ENCODE data around the gene PREB. TPM values are rescaled to one million over a fixed set of nuclear protein-coding genes. Genes with fewer than 3 reads are reported as not detected.

Gene PREB
- total RNA-seq, 1 donor from 2014 or later = 48.9 TPM

DNA sequence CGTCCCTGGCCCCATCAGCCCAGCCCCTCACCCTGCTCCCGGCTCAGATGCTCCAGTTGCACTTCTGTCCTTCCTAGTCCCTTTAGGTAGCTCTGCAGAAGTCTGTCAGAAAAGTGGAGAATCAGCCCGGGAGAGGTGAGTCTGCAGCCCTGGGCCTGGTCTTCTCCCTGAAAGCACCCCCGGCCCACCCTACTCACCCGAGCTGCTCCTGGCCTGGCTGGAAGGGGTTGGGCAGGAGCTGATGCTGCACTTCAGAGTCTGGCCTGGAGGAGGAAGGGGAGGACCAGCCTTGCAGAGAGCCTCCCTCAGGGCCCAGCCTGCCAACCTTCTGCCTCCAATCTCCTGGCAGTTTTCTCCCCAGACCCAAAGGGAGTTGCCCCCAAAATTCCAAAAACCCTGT is 32.1 kb downstream of the PREB start:
- H3K36me3 ChIP-seq (ENCODE audit: insufficient read depth, low read length) = no peaks in the 10 kb centered on the region
- H3K4me2 ChIP-seq (ENCODE audit: low read length) = no peak overlapping the region
- H3K4me3 ChIP-seq (ENCODE audit: insufficient read depth, low read depth, low read length) = no peak overlapping the region
- no peak overlapping the region for H3K27ac ChIP-seq (ENCODE audit: low read depth, low read length)
- DNase-seq (ENCODE audit: low read depth) (no peak), FAIRE-seq (no peak)
- no peaks in the 10 kb centered on the region for H3K79me2 ChIP-seq (ENCODE audit: insufficient read depth, low read length)
- no peaks in the 10 kb centered on the region for H3K9me3 Mint-ChIP-seq (ENCODE audit: unreplicated experiment)
- no peaks in the 10 kb centered on the region for H3K4me1 ChIP-seq (ENCODE audit: insufficient read depth, low read length)
- no peak overlapping the region for H2AFZ ChIP-seq (ENCODE audit: low read depth, low read length)
- no peak overlapping the region for H3K9ac ChIP-seq (ENCODE audit: low read length)
- H3K4me1 Mint-ChIP-seq (ENCODE audit: low read depth, unreplicated experiment) = no peaks in the 10 kb centered on the region
- no peak overlapping the region for H3K27ac Mint-ChIP-seq (ENCODE audit: unreplicated experiment)
- peaks cover 10% of the 10 kb centered on the region for H3K27me3 ChIP-seq (ENCODE audit: insufficient read depth, low read length)
- no peaks in the 10 kb centered on the region for H3K9me3 ChIP-seq (ENCODE audit: insufficient read depth, low read depth, low read length)
- H3K4me3 Mint-ChIP-seq (ENCODE audit: unreplicated experiment) = no peak overlapping the region
- H3K27me3 Mint-ChIP-seq (ENCODE audit: low read depth, unreplicated experiment) = peaks cover 30% of the 10 kb centered on the region
- H3K36me3 Mint-ChIP-seq (ENCODE audit: low read depth, unreplicated experiment) = peaks cover 2% of the 10 kb centered on the region
- TF ChIP-seq EZH2 (IDR thresholded peaks at IDR 0.05; ENCODE audit: insufficient read depth, low read length) = no peak
- TF ChIP-seq, protein P1, sequence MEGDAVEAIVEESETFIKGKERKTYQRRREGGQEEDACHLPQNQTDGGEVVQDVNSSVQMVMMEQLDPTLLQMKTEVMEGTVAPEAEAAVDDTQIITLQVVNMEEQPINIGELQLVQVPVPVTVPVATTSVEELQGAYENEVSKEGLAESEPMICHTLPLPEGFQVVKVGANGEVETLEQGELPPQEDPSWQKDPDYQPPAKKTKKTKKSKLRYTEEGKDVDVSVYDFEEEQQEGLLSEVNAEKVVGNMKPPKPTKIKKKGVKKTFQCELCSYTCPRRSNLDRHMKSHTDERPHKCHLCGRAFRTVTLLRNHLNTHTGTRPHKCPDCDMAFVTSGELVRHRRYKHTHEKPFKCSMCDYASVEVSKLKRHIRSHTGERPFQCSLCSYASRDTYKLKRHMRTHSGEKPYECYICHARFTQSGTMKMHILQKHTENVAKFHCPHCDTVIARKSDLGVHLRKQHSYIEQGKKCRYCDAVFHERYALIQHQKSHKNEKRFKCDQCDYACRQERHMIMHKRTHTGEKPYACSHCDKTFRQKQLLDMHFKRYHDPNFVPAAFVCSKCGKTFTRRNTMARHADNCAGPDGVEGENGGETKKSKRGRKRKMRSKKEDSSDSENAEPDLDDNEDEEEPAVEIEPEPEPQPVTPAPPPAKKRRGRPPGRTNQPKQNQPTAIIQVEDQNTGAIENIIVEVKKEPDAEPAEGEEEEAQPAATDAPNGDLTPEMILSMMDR (IDR thresholded peaks at IDR 0.05; ENCODE audit: insufficient read depth, low read depth, low read length) = no peak
- H4K20me1 ChIP-seq (ENCODE audit: insufficient read depth, low read length) = no peaks in the 10 kb centered on the region

DNA sequence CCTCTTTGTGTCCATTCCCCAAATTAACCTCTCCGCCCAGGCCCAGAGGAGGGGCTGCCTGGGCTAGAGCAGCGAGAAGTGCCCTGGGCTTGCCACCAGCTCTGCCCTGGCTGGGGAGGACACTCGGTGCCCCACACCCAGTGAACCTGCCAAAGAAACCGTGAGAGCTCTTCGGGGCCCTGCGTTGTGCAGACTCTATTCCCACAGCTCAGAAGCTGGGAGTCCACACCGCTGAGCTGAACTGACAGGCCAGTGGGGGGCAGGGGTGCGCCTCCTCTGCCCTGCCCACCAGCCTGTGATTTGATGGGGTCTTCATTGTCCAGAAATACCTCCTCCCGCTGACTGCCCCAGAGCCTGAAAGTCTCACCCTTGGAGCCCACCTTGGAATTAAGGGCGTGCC is 34.4 kb downstream of the PREB start:
- Histone ChIP-seq H3K36me3 (ENCODE audit: insufficient read depth, low read length) (no peaks in the 10 kb centered on the region), H3K9ac (ENCODE audit: low read length) (no peak overlapping the region), H4K20me1 (ENCODE audit: insufficient read depth, low read length) (no peaks in the 10 kb centered on the region), H3K9me3 (ENCODE audit: insufficient read depth, low read depth, low read length) (no peaks in the 10 kb centered on the region), H3K4me1 (ENCODE audit: insufficient read depth, low read length) (no peaks in the 10 kb centered on the region), H3K4me3 (ENCODE audit: insufficient read depth, low read depth, low read length) (no peak overlapping the region), H3K27ac (ENCODE audit: low read depth, low read length) (no peak overlapping the region), H3K4me2 (ENCODE audit: low read length) (no peak overlapping the region), H2AFZ (ENCODE audit: low read depth, low read length) (no peak overlapping the region), H3K79me2 (ENCODE audit: insufficient read depth, low read length) (no peaks in the 10 kb centered on the region), H3K27me3 (ENCODE audit: insufficient read depth, low read length) (peaks cover 8% of the 10 kb centered on the region)
- Mint-ChIP-seq H3K9me3 (ENCODE audit: unreplicated experiment) (no peaks in the 10 kb centered on the region), H3K36me3 (ENCODE audit: low read depth, unreplicated experiment) (peaks cover 2% of the 10 kb centered on the region), H3K4me3 (ENCODE audit: unreplicated experiment) (no peak overlapping the region), H3K4me1 (ENCODE audit: low read depth, unreplicated experiment) (no peaks in the 10 kb centered on the region), H3K27me3 (ENCODE audit: low read depth, unreplicated experiment) (peaks cover 19% of the 10 kb centered on the region), H3K27ac (ENCODE audit: unreplicated experiment) (peak overlapping the region; percentile 34)
- no peak for DNase-seq (ENCODE audit: low read depth)
- FAIRE-seq = no peak
- TF ChIP-seq EZH2 (IDR thresholded peaks at IDR 0.05; ENCODE audit: insufficient read depth, low read length) = no peak
- TF ChIP-seq, protein P1 (IDR thresholded peaks at IDR 0.05; ENCODE audit: insufficient read depth, low read depth, low read length) = no peak

DNA sequence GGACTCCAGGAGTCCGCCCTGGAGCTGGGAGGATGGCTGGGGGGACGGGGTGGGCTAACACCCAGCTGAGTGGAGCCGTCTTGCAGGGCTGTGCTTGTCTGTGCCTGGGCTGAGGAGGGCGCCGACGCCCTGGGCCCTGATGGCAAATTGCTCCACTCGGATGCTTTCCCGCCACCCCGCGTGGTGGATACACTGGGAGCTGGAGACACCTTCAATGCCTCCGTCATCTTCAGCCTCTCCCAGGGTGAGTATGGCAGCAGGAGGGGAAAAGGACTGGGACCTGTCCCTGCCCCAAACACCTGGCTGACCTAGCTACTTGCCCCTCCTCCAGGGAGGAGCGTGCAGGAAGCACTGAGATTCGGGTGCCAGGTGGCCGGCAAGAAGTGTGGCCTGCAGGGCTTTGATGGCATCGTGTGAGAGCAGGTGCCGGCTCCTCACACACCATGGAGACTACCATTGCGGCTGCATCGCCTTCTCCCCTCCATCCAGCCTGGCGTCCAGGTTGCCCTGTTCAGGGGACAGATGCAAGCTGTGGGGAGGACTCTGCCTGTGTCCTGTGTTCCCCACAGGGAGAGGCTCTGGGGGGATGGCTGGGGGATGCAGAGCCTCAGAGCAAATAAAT is 35.0 kb downstream of the PREB start:
- Histone ChIP-seq H3K4me3 (ENCODE audit: insufficient read depth, low read depth, low read length) (no peak overlapping the region), H3K27ac (ENCODE audit: low read depth, low read length) (no peak overlapping the region), H3K79me2 (ENCODE audit: insufficient read depth, low read length) (no peaks in the 10 kb centered on the region), H2AFZ (ENCODE audit: low read depth, low read length) (no peak overlapping the region), H3K9me3 (ENCODE audit: insufficient read depth, low read depth, low read length) (no peaks in the 10 kb centered on the region), H3K27me3 (ENCODE audit: insufficient read depth, low read length) (peaks cover 4% of the 10 kb centered on the region), H3K36me3 (ENCODE audit: insufficient read depth, low read length) (no peaks in the 10 kb centered on the region), H3K9ac (ENCODE audit: low read length) (no peak overlapping the region), H3K4me1 (ENCODE audit: insufficient read depth, low read length) (no peaks in the 10 kb centered on the region), H4K20me1 (ENCODE audit: insufficient read depth, low read length) (no peaks in the 10 kb centered on the region), H3K4me2 (ENCODE audit: low read length) (no peak overlapping the region)
- no peak for DNase-seq (ENCODE audit: low read depth)
- peaks cover 2% of the 10 kb centered on the region for H3K36me3 Mint-ChIP-seq (ENCODE audit: low read depth, unreplicated experiment)
- no peak for TF ChIP-seq EZH2 (IDR thresholded peaks at IDR 0.05; ENCODE audit: insufficient read depth, low read length)
- TF ChIP-seq, protein P1 (IDR thresholded peaks at IDR 0.05; ENCODE audit: insufficient read depth, low read depth, low read length) = no peak
- peaks cover 17% of the 10 kb centered on the region for H3K27me3 Mint-ChIP-seq (ENCODE audit: low read depth, unreplicated experiment)
- no peaks in the 10 kb centered on the region for H3K4me1 Mint-ChIP-seq (ENCODE audit: low read depth, unreplicated experiment)
- no peaks in the 10 kb centered on the region for H3K9me3 Mint-ChIP-seq (ENCODE audit: unreplicated experiment)
- H3K27ac Mint-ChIP-seq (ENCODE audit: unreplicated experiment) = no peak overlapping the region
- no peak for FAIRE-seq
- H3K4me3 Mint-ChIP-seq (ENCODE audit: unreplicated experiment) = no peak overlapping the region
